Adrenal gland (tissue), 5 donors: Measurements from ENCODE around the gene PGP.

Experiments used
- POLR2A ChIP-seq, 2 donors: fragments of 450-650 bp; IDR thresholded peaks; one replicate each; pipeline ENCODE4 v1.6.1; 2017; ENCODE audit warnings: antibody characterized with exemption in 2 of 2, mild to moderate bottlenecking in 2 of 2, moderate library complexity in 1 of 2
- TF ChIP-seq, protein P1 (sequence below), 6 experiments: fragments of 450-650 bp in 4 of 6; fragments of 200-600 bp in 2 of 6; sonication (generic) in 1 of 6; IDR thresholded peaks; 1 replicate in 5 of 6; 2 replicates in 1 of 6; pipeline versions ENCODE4 v1.5.1 to v1.8.0; 2016 to 2021; ENCODE audit warnings: antibody characterized with exemption in 6 of 6, mild to moderate bottlenecking in 2 of 6, moderate library complexity in 1 of 6
- donor health status: DM: no; HTN: no; CAD: no.

- TF ChIP-seq POLR2A (IDR thresholded peaks at IDR 0.05): no peak
- TF ChIP-seq, protein P1, sequence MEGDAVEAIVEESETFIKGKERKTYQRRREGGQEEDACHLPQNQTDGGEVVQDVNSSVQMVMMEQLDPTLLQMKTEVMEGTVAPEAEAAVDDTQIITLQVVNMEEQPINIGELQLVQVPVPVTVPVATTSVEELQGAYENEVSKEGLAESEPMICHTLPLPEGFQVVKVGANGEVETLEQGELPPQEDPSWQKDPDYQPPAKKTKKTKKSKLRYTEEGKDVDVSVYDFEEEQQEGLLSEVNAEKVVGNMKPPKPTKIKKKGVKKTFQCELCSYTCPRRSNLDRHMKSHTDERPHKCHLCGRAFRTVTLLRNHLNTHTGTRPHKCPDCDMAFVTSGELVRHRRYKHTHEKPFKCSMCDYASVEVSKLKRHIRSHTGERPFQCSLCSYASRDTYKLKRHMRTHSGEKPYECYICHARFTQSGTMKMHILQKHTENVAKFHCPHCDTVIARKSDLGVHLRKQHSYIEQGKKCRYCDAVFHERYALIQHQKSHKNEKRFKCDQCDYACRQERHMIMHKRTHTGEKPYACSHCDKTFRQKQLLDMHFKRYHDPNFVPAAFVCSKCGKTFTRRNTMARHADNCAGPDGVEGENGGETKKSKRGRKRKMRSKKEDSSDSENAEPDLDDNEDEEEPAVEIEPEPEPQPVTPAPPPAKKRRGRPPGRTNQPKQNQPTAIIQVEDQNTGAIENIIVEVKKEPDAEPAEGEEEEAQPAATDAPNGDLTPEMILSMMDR (IDR thresholded peaks at IDR 0.05): no peak
Observed at GRCh38 chr16:2163211-2163881, 51.3 kb downstream of the PGP start.
